ENCODE measurements around the gene MGST2.
"Not testable (repeated sequence)": the region's sequence is repeated elsewhere in the genome, so short reads cannot be mapped to it uniquely, and the experiment has no call there.

MGST2 gene

DNA sequence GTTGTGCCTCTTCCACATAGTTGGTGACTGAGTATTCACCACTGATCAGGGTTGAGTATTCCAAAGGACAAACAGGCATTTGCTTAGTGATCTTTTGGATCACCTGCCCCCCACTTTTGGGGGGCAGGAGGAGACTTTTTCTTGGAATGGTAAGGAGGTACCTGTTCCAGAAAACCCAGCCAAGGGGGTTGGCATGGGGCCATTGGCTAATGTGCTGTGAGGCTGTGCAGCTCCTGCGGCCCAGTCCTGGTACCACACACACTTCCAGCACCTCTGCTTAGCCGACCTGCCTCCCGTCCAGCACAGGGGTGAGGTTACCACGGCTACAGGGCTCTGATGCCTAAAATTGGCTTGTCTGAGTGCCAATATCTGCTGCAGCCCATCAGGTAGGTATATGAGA lies 40.1 kb upstream of the MGST2 start:
- TF ChIP-seq, protein P1, sequence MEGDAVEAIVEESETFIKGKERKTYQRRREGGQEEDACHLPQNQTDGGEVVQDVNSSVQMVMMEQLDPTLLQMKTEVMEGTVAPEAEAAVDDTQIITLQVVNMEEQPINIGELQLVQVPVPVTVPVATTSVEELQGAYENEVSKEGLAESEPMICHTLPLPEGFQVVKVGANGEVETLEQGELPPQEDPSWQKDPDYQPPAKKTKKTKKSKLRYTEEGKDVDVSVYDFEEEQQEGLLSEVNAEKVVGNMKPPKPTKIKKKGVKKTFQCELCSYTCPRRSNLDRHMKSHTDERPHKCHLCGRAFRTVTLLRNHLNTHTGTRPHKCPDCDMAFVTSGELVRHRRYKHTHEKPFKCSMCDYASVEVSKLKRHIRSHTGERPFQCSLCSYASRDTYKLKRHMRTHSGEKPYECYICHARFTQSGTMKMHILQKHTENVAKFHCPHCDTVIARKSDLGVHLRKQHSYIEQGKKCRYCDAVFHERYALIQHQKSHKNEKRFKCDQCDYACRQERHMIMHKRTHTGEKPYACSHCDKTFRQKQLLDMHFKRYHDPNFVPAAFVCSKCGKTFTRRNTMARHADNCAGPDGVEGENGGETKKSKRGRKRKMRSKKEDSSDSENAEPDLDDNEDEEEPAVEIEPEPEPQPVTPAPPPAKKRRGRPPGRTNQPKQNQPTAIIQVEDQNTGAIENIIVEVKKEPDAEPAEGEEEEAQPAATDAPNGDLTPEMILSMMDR (conservative IDR thresholded peaks at IDR 0.05; ENCODE audit: low read depth), result no peak
- POLR2A ChIA-PET (ENCODE audit: low non-redundant PET), result no interaction called here
- no peak overlapping the region for H3K27ac ChIP-seq
- CTCF ChIA-PET, result interaction anchor here (0.5 kb wide), 1 partner anchor 306 kb away, joined by 3 read pairs; no protein-coding TSS in a partner anchor
- DNase-seq (ENCODE audit: low spot score), result no peak

DNA sequence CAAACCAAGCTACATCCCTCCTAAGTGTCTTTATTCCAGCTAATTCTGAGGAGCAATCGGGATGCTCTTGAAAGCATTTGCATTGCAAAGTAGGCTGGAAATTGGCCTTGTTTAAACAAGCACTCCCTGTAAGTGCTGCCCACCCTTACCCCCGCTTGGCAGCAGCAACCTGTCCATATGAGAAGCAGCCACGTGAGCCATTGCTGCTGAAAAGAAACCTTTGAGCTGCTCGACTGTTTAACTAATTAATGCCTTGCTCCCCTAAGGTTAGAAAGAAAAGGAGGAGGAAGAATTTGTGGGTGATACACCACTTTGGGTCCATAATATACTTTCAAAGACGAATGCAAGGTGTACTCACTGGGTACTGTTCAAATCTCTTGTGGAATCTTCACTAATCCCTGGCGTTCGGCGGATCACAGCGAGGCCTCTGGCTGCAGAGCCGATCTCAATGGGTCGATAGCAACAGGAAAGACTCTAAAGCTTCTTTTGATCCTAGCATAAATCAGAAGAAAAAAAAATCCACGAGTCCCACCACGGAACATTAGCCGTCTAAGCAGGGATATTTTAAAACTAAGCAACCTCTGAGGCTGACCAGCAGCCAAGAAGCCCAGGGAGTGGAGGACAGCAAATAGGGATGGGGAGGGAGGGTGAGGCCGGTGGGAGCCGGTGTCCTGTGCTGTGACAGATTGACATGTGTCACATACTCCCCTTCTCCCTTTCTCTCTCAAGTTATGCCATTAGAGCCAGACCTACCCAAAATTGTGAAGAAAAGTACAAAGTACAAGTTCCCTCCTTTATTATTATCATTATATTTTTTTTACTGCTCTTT lies 37.2 kb upstream of the MGST2 start:
- DNase-seq (ENCODE audit: low spot score), result no peak
- CTCF ChIA-PET, result interaction anchor here (1.2 kb wide), 1 partner anchor 28 kb away, joined by 10 read pairs; no protein-coding TSS in a partner anchor
- TF ChIP-seq, protein P1 (conservative IDR thresholded peaks at IDR 0.05; ENCODE audit: low read depth), result no peak
- POLR2A ChIA-PET (ENCODE audit: low non-redundant PET), result no interaction called here
- H3K27ac ChIP-seq, result no peak overlapping the region

DNA sequence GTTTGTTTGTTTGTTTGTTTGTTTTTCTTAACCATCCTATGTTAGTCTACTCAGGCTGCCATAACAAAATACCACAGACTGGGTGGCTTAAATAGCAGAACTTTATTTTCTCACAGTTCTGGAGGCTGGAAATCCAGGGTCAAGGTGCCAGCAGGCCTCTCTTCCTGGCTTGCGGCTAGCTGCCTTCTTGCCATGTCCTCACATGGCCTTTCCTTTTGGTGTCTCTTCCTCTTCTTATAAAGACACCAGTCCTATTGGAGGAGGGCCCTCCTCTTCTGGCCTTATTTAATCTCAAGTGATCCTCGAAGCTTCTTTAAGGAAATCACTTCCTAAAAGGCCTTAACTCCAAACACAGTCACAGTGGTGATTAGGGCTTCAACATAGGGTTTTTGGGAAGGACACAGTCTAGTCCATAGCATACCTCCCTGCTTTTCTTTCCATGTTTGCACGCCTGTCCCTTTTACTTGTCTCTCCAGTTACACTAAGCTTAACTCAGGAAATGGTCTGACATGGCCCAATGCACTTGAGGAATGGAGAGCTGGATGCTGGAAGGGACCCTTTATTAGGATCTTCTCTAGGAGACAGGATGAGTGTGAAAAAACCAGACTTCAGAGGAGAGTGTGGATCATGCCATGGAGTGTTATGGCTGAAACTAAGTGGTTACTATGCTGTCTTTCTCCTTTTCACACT lies 36.0 kb upstream of the MGST2 start:
- CTCF ChIA-PET, result no interaction called here
- POLR2A ChIA-PET (ENCODE audit: low non-redundant PET), result no interaction called here
- no peak overlapping the region for H3K27ac ChIP-seq
- DNase-seq (ENCODE audit: low spot score), result no peak
- TF ChIP-seq, protein P1 (conservative IDR thresholded peaks at IDR 0.05; ENCODE audit: low read depth), result no peak

DNA sequence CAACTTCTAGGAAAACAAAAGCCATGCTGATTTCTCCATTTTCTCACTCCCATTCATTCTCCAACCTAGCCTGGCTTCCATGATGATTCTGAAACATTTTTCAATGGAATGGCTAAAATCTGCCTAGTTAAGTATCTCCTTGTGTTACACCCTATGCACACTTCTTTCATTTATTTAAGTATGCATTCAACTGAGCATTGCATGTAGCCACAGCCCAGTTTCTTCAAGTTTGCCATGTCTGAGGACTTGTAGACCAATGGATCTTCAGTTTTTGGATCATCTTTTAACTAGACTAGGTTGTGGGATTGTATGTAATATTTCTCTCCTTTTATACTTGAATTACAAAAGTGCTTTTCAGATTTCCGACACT lies 35.5 kb upstream of the MGST2 start:
- TF ChIP-seq, protein P1 (conservative IDR thresholded peaks at IDR 0.05; ENCODE audit: low read depth), result no peak
- no peak for DNase-seq (ENCODE audit: low spot score)
- ChIA-PET POLR2A (ENCODE audit: low non-redundant PET) (no interaction called here), CTCF (no interaction called here)
- no peak overlapping the region for H3K27ac ChIP-seq

DNA sequence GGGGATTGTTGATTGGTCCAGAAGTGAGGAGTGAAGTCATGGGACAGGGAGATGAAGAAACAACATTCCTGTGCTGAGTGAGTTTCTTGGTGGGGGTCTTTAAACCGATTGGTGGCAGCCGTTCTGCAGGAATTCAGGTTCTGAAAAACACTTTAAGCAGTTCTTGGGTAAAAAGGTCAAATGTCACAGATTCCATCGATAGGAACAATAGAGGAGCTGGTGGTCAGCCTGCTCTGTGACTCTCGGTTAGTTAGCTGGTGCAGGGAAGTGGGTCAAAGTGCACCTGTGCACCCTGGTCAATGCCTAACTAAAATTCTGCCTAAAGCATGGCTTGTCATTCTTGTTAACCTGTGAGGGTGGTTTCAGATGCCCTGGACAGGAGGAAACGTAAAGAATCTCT lies 34.6 kb upstream of the MGST2 start:
- no peak for DNase-seq (ENCODE audit: low spot score)
- TF ChIP-seq, protein P1 (conservative IDR thresholded peaks at IDR 0.05; ENCODE audit: low read depth), result no peak
- CTCF ChIA-PET, result interaction anchor here (1.1 kb wide), 2 partner anchors 12 to 27 kb away, joined by 3 to 4 read pairs; no protein-coding TSS in a partner anchor
- no peak overlapping the region for H3K27ac ChIP-seq
- POLR2A ChIA-PET (ENCODE audit: low non-redundant PET), result no interaction called here

DNA sequence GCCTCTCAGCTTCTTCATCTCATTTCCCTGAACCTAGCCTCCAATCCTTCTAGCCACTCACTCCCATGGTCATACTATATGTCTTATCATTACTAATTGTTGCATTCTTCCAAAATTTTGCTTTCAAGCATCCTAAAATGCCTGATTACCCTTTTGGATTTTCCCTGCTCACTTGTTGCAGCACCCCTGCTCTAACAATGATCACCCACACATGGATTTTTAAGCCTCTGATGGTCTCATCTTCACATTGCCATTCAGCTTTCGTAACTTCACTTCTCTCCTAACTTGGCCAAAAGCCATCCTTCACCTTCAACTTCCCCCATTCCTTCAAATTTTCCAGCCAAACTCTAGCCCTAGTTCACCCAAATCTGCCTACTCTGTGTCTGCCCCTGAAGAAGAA lies 33.8 kb upstream of the MGST2 start:
- no peak overlapping the region for H3K27ac ChIP-seq

DNA sequence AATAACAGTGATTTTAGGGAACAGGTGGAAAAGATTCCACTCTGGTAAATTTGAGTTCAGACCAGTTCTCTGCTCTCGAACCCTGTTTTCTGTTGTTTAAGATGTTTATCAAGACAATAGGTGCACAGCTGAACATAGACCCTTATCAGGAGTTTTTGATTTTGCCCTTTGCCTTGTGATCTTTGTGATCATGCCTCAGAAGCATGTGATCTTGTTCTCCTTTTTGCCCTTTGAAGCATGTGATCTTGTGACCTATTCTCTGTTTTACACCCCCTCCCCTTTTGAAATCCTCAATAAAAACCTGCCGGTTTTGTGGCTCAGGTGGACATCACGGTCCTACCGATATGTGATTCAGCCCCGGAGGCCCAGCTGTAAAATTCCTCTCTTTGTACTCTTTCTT lies 32.9 kb upstream of the MGST2 start:
- POLR2A ChIA-PET (ENCODE audit: low non-redundant PET); H3K27ac ChIP-seq; DNase-seq (ENCODE audit: low spot score): not testable (repeated sequence)
- CTCF ChIA-PET, result interaction anchor here (1.8 kb wide), 1 partner anchor 29 kb away, joined by 9 read pairs; no protein-coding TSS in a partner anchor

More for the DNA sequence above, 33.8 kb upstream of the MGST2 start:
- POLR2A ChIA-PET (ENCODE audit: low non-redundant PET), result no interaction called here
- CTCF ChIA-PET, result interaction anchor here (0.6 to 1.1 kb wide), 3 partner anchors 13 to 28 kb away, joined by 3 to 4 read pairs (median 3); no protein-coding TSS in a partner anchor
- TF ChIP-seq, protein P1 (conservative IDR thresholded peaks at IDR 0.05; ENCODE audit: low read depth), result no peak
- no peak for DNase-seq (ENCODE audit: low spot score)
